RWPE1 (cell line): Measurements from ENCODE around the gene GOLGA5.
A peak's percentile ranks its signal among the peaks of the same experiment; 100 is the strongest.

ENCODE experiments used
- CTCF ChIA-PET: fragments of 350-600 bp; sonication (Branson Sonifier 250); formaldehyde crosslinking; extraction: SDS; loops from one replicate; lab custom pipeline; 2021; lab: Yijun Ruan, JAX
- POLR2A ChIA-PET: fragments of 400-600 bp; formaldehyde crosslinking; extraction: SDS; loops from one replicate; lab custom pipeline; 2020; ENCODE audit warnings: antibody characterized with exemption; ENCODE audit not compliant: low non-redundant PET; lab: Yijun Ruan, JAX
- DNase-seq: peaks from one replicate; pipeline ENCODE4 v3.0.0; 2012; ENCODE audit warnings: low spot score
- H3K27ac ChIP-seq: fragments of 450-650 bp; 2 replicates; pipeline ENCODE4 v1.5.1; 2017
- CTCF ChIP-seq: fragments of 450-650 bp; conservative IDR thresholded peaks from 2 replicates; pipeline ENCODE4 v1.5.1; 2017; ENCODE audit warnings: low read depth, mild to moderate bottlenecking

The GOLGA5 gene

GRCh38 chr14:92780444-92781232 lies 13.5 kb upstream of the GOLGA5 start:
- DNase-seq, result no peak
- no peak for TF ChIP-seq CTCF
- ChIA-PET CTCF (interaction anchor here (1.1 to 1.3 kb wide), 2 partner anchors 65 to 94 kb away, joined by 7 to 9 read pairs; no protein-coding TSS in a partner anchor), POLR2A (no interaction called here)
- H3K27ac ChIP-seq, result no peak overlapping the region

- TF ChIP-seq CTCF, result no peak
- no peak for DNase-seq
- no peak overlapping the region for H3K27ac ChIP-seq
- ChIA-PET POLR2A (no interaction called here), CTCF (interaction anchor here (0.9 kb wide), 1 partner anchor 91 kb away, joined by 4 read pairs; no protein-coding TSS in a partner anchor)
Measured at GRCh38 chr14:92781350-92781749, 12.8 kb upstream of the GOLGA5 start.

GRCh38 chr14:92783813-92784431 lies 10.2 kb upstream of the GOLGA5 start:
- ChIA-PET CTCF (interaction anchor here (0.5 to 1.3 kb wide), 12 partner anchors 9 to 437 kb away, joined by 3 to 6 read pairs (median 3); no protein-coding TSS in a partner anchor), POLR2A (no interaction called here)
- peak; percentile 59 for DNase-seq
- no peak overlapping the region for H3K27ac ChIP-seq
- TF ChIP-seq CTCF, result peak; percentile 62

GRCh38 chr14:92785667-92786426 lies 8.3 kb upstream of the GOLGA5 start:
- no peak overlapping the region for H3K27ac ChIP-seq
- CTCF ChIA-PET, result interaction anchor here (0.5 to 2.2 kb wide), 4 partner anchors 91 to 1102 kb away, joined by 3 to 10 read pairs (median 3); no protein-coding TSS in a partner anchor
- TF ChIP-seq CTCF, result no peak
- POLR2A ChIA-PET, result interaction anchor here (1.1 kb wide), 1 partner anchor 37 kb away, joined by 3 read pairs; the partner anchor contains the start of gene LGMN
- DNase-seq, result peak; percentile 54

- ChIA-PET POLR2A (interaction anchor here (1.1 kb wide), 1 partner anchor 38 kb away, joined by 3 read pairs; the partner anchor contains the start of gene LGMN), CTCF (interaction anchor here (0.8 to 2.2 kb wide), 3 partner anchors 91 to 1101 kb away, joined by 3 to 10 read pairs (median 3); no protein-coding TSS in a partner anchor)
- DNase-seq, result no peak
- no peak for TF ChIP-seq CTCF
- no peak overlapping the region for H3K27ac ChIP-seq
Measured at GRCh38 chr14:92786427-92786756, 7.7 kb upstream of the GOLGA5 start.

GRCh38 chr14:92787554-92787953 lies 6.6 kb upstream of the GOLGA5 start:
- DNase-seq, result no peak
- POLR2A ChIA-PET, result no interaction called here
- TF ChIP-seq CTCF, result no peak
- no peak overlapping the region for H3K27ac ChIP-seq
- CTCF ChIA-PET, result interaction anchor here (0.6 to 2.2 kb wide), 2 partner anchors 72 to 101 kb away, joined by 8 to 10 read pairs; no protein-coding TSS in a partner anchor
